Measurements from ENCODE around the gene ANKRD44.

DNA sequence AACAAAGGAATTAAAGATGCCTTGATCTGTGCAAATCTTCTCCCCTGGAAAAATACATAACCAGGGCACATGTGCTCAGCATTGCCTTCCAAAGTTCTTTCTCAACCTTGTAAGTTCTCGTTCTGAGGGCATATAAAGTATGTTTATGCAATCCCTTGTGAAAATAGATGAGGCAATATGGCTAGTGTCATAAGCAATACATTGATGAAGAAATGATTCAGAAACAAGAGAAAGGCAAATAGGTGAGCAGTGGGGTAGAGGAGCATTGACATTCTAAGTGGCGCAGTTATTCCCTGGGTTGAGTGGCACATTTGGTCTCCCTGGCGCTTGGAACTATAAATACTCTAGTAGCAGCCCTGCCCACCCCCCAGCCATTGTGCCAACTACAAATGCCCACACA, 326.6 kb downstream of the ANKRD44 start:
- TF ChIP-seq, protein P1, sequence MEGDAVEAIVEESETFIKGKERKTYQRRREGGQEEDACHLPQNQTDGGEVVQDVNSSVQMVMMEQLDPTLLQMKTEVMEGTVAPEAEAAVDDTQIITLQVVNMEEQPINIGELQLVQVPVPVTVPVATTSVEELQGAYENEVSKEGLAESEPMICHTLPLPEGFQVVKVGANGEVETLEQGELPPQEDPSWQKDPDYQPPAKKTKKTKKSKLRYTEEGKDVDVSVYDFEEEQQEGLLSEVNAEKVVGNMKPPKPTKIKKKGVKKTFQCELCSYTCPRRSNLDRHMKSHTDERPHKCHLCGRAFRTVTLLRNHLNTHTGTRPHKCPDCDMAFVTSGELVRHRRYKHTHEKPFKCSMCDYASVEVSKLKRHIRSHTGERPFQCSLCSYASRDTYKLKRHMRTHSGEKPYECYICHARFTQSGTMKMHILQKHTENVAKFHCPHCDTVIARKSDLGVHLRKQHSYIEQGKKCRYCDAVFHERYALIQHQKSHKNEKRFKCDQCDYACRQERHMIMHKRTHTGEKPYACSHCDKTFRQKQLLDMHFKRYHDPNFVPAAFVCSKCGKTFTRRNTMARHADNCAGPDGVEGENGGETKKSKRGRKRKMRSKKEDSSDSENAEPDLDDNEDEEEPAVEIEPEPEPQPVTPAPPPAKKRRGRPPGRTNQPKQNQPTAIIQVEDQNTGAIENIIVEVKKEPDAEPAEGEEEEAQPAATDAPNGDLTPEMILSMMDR (IDR thresholded peaks at IDR 0.05; ENCODE audit: low read depth, low read length, poor library complexity, severe bottlenecking): no peak
- TF ChIP-seq EZH2phosphoT487 (IDR thresholded peaks at IDR 0.05; ENCODE audit: borderline replicate concordance, low read length): no peak

All from DOHH2 (cell line).